MCF 10A (cell line): ENCODE measurements around the gene PBX3. TPM values are rescaled to one million over a fixed set of nuclear protein-coding genes. Genes with fewer than 3 reads are reported as not detected.

Experiments
- BruUV-seq: library from RNA; stranded (reverse); fragments of 400-500 nt; replicated peaks from 2 replicates; lab custom pipeline; 2021; lab: Mats Ljungman, UMichigan
- CTCF ChIA-PET: fragments of 300-600 bp; sonication (Branson Sonifier 250); formaldehyde crosslinking; extraction: SDS; loops from one replicate; lab custom pipeline; 2021; ENCODE audit warnings: antibody characterized with exemption, inconsistent platforms; lab: Yijun Ruan, JAX
- POLR2A ChIA-PET: fragments of 300-600, 350-650 bp; sonication (Branson Sonifier 250); formaldehyde crosslinking; extraction: SDS; loops from one replicate; lab custom pipeline; 2020; ENCODE audit warnings: antibody characterized with exemption, inconsistent platforms; lab: Yijun Ruan, JAX
- DNase-seq: peaks from one replicate; pipeline ENCODE4 v3.0.0-alpha.2; 2018; ENCODE audit not compliant: unreplicated experiment
- H3K27ac Mint-ChIP-seq: one replicate; pipeline ENCODE4 v1.8.0; 2022; ENCODE audit warnings: mild to moderate bottlenecking, low read depth, mixed read lengths; ENCODE audit not compliant: unreplicated experiment
- H3K27me3 Mint-ChIP-seq: one replicate; pipeline ENCODE4 v1.8.0; 2022; ENCODE audit warnings: mixed read lengths; ENCODE audit not compliant: insufficient read depth, unreplicated experiment
- H3K36me3 Mint-ChIP-seq: one replicate; pipeline ENCODE4 v1.8.0; 2022; ENCODE audit warnings: mild to moderate bottlenecking, moderate library complexity, mixed read lengths; ENCODE audit not compliant: insufficient read depth, unreplicated experiment
- H3K4me1 Mint-ChIP-seq: one replicate; pipeline ENCODE4 v1.8.0; 2022; ENCODE audit warnings: mixed read lengths; ENCODE audit not compliant: insufficient read depth, unreplicated experiment
- H3K4me3 Mint-ChIP-seq: one replicate; pipeline ENCODE4 v1.8.0; 2022; ENCODE audit warnings: mild to moderate bottlenecking, moderate library complexity, mixed read lengths; ENCODE audit not compliant: unreplicated experiment
- H3K9me3 Mint-ChIP-seq: one replicate; pipeline ENCODE4 v1.8.0; 2022; ENCODE audit warnings: mixed read lengths; ENCODE audit not compliant: unreplicated experiment
- CTCF ChIP-seq: fragments of 200-600 bp; IDR thresholded peaks from one replicate; pipeline ENCODE4 v1.8.0; 2022; ENCODE audit warnings: antibody characterized with exemption, mild to moderate bottlenecking; ENCODE audit not compliant: unreplicated experiment
- intact Hi-C: fragments of 100-400 bp; cut with micrococcal nuclease; formaldehyde crosslinking; loops from 2 replicates; pipeline ENCODE4 v1.14.1; 2022
- total RNA-seq: library from RNA; stranded (reverse); gene quantifications from 2 replicates; pipeline ENCODE4 v1.2.3, GENCODE V29; 2022

Gene PBX3
- total RNA-seq, 1 experiment from 2014 or later: 17.5 TPM

GRCh38 chr9:125803526-125803925 is 56.4 kb downstream of the PBX3 start:
- H3K9me3 Mint-ChIP-seq: no peaks in the 10 kb centered on the region
- H3K27me3 Mint-ChIP-seq: no peaks in the 10 kb centered on the region
- intact Hi-C loops: no loop called here
- no peak for TF ChIP-seq CTCF
- CTCF ChIA-PET: no interaction called here
- no peak overlapping the region for H3K4me3 Mint-ChIP-seq
- no TSS peak for BruUV-seq
- no peak overlapping the region for H3K27ac Mint-ChIP-seq
- DNase-seq: no peak
- POLR2A ChIA-PET: interaction anchor here (0.9 kb wide), 1 partner anchor 9 kb away, joined by 3 read pairs; no protein-coding TSS in a partner anchor
- no peaks in the 10 kb centered on the region for H3K4me1 Mint-ChIP-seq
- H3K36me3 Mint-ChIP-seq: no peaks in the 10 kb centered on the region

- no peaks in the 10 kb centered on the region for H3K4me1 Mint-ChIP-seq
- no peak overlapping the region for H3K4me3 Mint-ChIP-seq
- DNase-seq: no peak
- no TSS peak for BruUV-seq
- H3K27me3 Mint-ChIP-seq: no peaks in the 10 kb centered on the region
- no peak overlapping the region for H3K27ac Mint-ChIP-seq
- no peak for TF ChIP-seq CTCF
- H3K36me3 Mint-ChIP-seq: no peaks in the 10 kb centered on the region
- intact Hi-C loops: no loop called here
- ChIA-PET POLR2A (no interaction called here), CTCF (no interaction called here)
- H3K9me3 Mint-ChIP-seq: no peaks in the 10 kb centered on the region
These were observed 57.9 kb downstream of the PBX3 start for GRCh38 chr9:125805057-125805456.

- Mint-ChIP-seq H3K27ac (no peak overlapping the region), H3K4me3 (no peak overlapping the region), H3K9me3 (no peaks in the 10 kb centered on the region), H3K4me1 (no peaks in the 10 kb centered on the region), H3K36me3 (no peaks in the 10 kb centered on the region), H3K27me3 (no peaks in the 10 kb centered on the region)
- POLR2A ChIA-PET: no interaction called here
- TF ChIP-seq CTCF: no peak
- no peak for DNase-seq
- CTCF ChIA-PET: no interaction called here
- intact Hi-C loops: no loop called here
- no TSS peak for BruUV-seq
These were observed 58.4 kb downstream of the PBX3 start for GRCh38 chr9:125805586-125805985.

- peak; percentile 31 for DNase-seq
- Mint-ChIP-seq H3K36me3 (no peaks in the 10 kb centered on the region), H3K27me3 (no peaks in the 10 kb centered on the region), H3K4me3 (no peak overlapping the region), H3K4me1 (no peaks in the 10 kb centered on the region), H3K9me3 (no peaks in the 10 kb centered on the region), H3K27ac (no peak overlapping the region)
- TF ChIP-seq CTCF: no peak
- no TSS peak for BruUV-seq
- ChIA-PET POLR2A (no interaction called here), CTCF (no interaction called here)
- intact Hi-C loops: no loop called here
These were observed 59.9 kb downstream of the PBX3 start for GRCh38 chr9:125807079-125807478.
